Esophagus (tissue), 2 donors: ENCODE data around the gene ROR1. TPM values are rescaled to one million over a fixed set of nuclear protein-coding genes. Genes with fewer than 3 reads are reported as not detected.

Experiments
- H3K27ac ChIP-seq, 2 donors: one replicate each; pipeline ENCODE4 v1.5.1; 2013; ENCODE audit warnings: low read depth in 2 of 2, mild to moderate bottlenecking in 2 of 2, inconsistent platforms in 1 of 2, low read length in 1 of 2, moderate library complexity in 1 of 2
- H3K27me3 ChIP-seq, 2 donors: one replicate each; pipeline ENCODE4 v1.6.1; 2013; ENCODE audit warnings: low read length in 2 of 2, control low read depth in 1 of 2, mild to moderate bottlenecking in 1 of 2; ENCODE audit not compliant: insufficient read depth in 2 of 2, control insufficient read depth in 1 of 2
- H3K36me3 ChIP-seq, 2 donors: one replicate each; pipeline ENCODE4 v1.6.1; 2013; ENCODE audit warnings: low read length in 1 of 2; ENCODE audit not compliant: control insufficient read depth in 2 of 2, insufficient read depth in 2 of 2
- H3K4me1 ChIP-seq, 2 donors: one replicate each; pipeline ENCODE4 v1.6.1; 2013; ENCODE audit warnings: low read length in 1 of 2; ENCODE audit not compliant: control insufficient read depth in 2 of 2, insufficient read depth in 2 of 2
- H3K4me3 ChIP-seq, 2 donors: one replicate each; pipeline ENCODE4 v1.5.1; 2013; ENCODE audit warnings: low read length in 2 of 2, mild to moderate bottlenecking in 2 of 2, low read depth in 1 of 2, moderate library complexity in 1 of 2
- H3K9me3 ChIP-seq, 2 donors: one replicate each; pipeline ENCODE4 v1.6.1; 2013; ENCODE audit warnings: mild to moderate bottlenecking in 2 of 2, low read depth in 1 of 2, low read length in 1 of 2, moderate library complexity in 1 of 2; ENCODE audit not compliant: control insufficient read depth in 2 of 2, insufficient read depth in 1 of 2
- WGBS, 2 donors: extraction: QIAGEN DNeasy Blood & Tissue Kit; methylation state at CpG; one replicate each; pipeline ENCODE4 v1.1.7; 2013; 5-methylcytosine and 5-hydroxymethylcytosine counted together
- polyA plus RNA-seq, 2 donors: library from polyadenylated mRNA; stranded (reverse); fragments of 200-250 nt; gene quantifications; one replicate each; pipeline ENCODE4 v1.2.3, GENCODE V29; 2013
- donor health status: healthy with polysubstance abuse.
- donor health status: Bipolar disorder and iron deficiency.

ROR1 gene
- polyA plus RNA-seq, 2 donors: 1.1 to 1.9 TPM

- H3K9me3 ChIP-seq: no peaks in the 10 kb centered on the region
- 76 to 80% methylated on average over 1 of the region's 1 CpG for WGBS, 2 donors
- H3K36me3 ChIP-seq: no peaks in the 10 kb centered on the region
- no peak overlapping the region for H3K27ac ChIP-seq
- peaks cover 0 to 1% of the 10 kb centered on the region in 2 donors for H3K4me1 ChIP-seq
- H3K4me3 ChIP-seq: no peak overlapping the region
- no peaks in the 10 kb centered on the region for H3K27me3 ChIP-seq
These were observed 421.2 kb downstream of the ROR1 start for GRCh38 chr1:64195081-64195395.

- H3K9me3 ChIP-seq: no peaks in the 10 kb centered on the region
- H3K4me1 ChIP-seq: peaks cover 0 to 1% of the 10 kb centered on the region in 2 donors
- no peak overlapping the region for H3K27ac ChIP-seq
- no peaks in the 10 kb centered on the region for H3K36me3 ChIP-seq
- H3K4me3 ChIP-seq: no peak overlapping the region
- no peaks in the 10 kb centered on the region for H3K27me3 ChIP-seq
- 71 to 73% methylated on average over 8 of the region's 8 CpGs for WGBS, 2 donors
These were observed 422.5 kb downstream of the ROR1 start for GRCh38 chr1:64196074-64196870.

GRCh38 chr1:64197076-64197475 is 423.3 kb downstream of the ROR1 start:
- Histone ChIP-seq H3K4me3 (no peak overlapping the region), H3K27ac (no peak overlapping the region), H3K36me3 (no peaks in the 10 kb centered on the region), H3K9me3 (no peaks in the 10 kb centered on the region), H3K27me3 (no peaks in the 10 kb centered on the region), H3K4me1 (peaks cover 0 to 1% of the 10 kb centered on the region in 2 donors)
- WGBS, 2 donors: 49 to 54% methylated on average over 3 of the region's 3 CpGs

- Histone ChIP-seq H3K27me3 (no peaks in the 10 kb centered on the region), H3K27ac (no peak overlapping the region), H3K4me1 (peaks cover 0 to 1% of the 10 kb centered on the region in 2 donors), H3K4me3 (no peak overlapping the region), H3K36me3 (no peaks in the 10 kb centered on the region), H3K9me3 (no peaks in the 10 kb centered on the region)
- WGBS, 2 donors: 57 to 64% methylated on average over 2 of the region's 2 CpGs
These were observed 425.3 kb downstream of the ROR1 start for GRCh38 chr1:64199154-64199553.

GRCh38 chr1:64200064-64200463 is 426.2 kb downstream of the ROR1 start:
- no peaks in the 10 kb centered on the region for H3K36me3 ChIP-seq
- peaks cover 0 to 1% of the 10 kb centered on the region in 2 donors for H3K4me1 ChIP-seq
- no peaks in the 10 kb centered on the region for H3K27me3 ChIP-seq
- H3K27ac ChIP-seq: no peak overlapping the region
- no peaks in the 10 kb centered on the region for H3K9me3 ChIP-seq
- H3K4me3 ChIP-seq: no peak overlapping the region
- WGBS, 2 donors: 72 to 84% methylated on average over 1 of the region's 1 CpG

GRCh38 chr1:64203420-64203819 is 429.6 kb downstream of the ROR1 start, which contains the start of gene UBE2U:
UBE2U (plus strand) TSS chr1:64203623; CDS start chr1:64204051, 428 bp downstream.
- no peaks in the 10 kb centered on the region for H3K36me3 ChIP-seq
- 94 to 95% methylated on average over 23 of the region's 23 CpGs for WGBS, 2 donors
- no peaks in the 10 kb centered on the region for H3K9me3 ChIP-seq
- peaks cover 0 to 2% of the 10 kb centered on the region in 2 donors for H3K27me3 ChIP-seq
- H3K4me1 ChIP-seq: no peaks in the 10 kb centered on the region
- no peak within 1 kb of the TSS for H3K4me3 ChIP-seq
- H3K27ac ChIP-seq: no peak within 1 kb of the TSS

- Histone ChIP-seq H3K36me3 (no peaks in the 10 kb centered on the region), H3K27me3 (peaks cover 0 to 2% of the 10 kb centered on the region in 2 donors), H3K9me3 (no peaks in the 10 kb centered on the region), H3K27ac (no peak overlapping the region), H3K4me3 (no peak overlapping the region), H3K4me1 (no peaks in the 10 kb centered on the region)
- WGBS, 2 donors: 80 to 92% methylated on average over 2 of the region's 2 CpGs
These were observed 435.4 kb downstream of the ROR1 start for GRCh38 chr1:64209221-64209620.

- Histone ChIP-seq H3K36me3 (no peaks in the 10 kb centered on the region), H3K9me3 (no peaks in the 10 kb centered on the region)
These were observed 438.2 kb downstream of the ROR1 start for GRCh38 chr1:64212031-64212430.

GRCh38 chr1:64215576-64215975 is 441.8 kb downstream of the ROR1 start:
- no peaks in the 10 kb centered on the region for H3K4me1 ChIP-seq
- no peak overlapping the region for H3K4me3 ChIP-seq
- H3K9me3 ChIP-seq: no peaks in the 10 kb centered on the region
- no peaks in the 10 kb centered on the region for H3K27me3 ChIP-seq
- no peaks in the 10 kb centered on the region for H3K36me3 ChIP-seq
- no peak overlapping the region for H3K27ac ChIP-seq
- 68 to 73% methylated on average over 3 of the region's 3 CpGs for WGBS, 2 donors

More at GRCh38 chr1:64212031-64212430, 438.2 kb downstream of the ROR1 start:
- no peak overlapping the region for H3K4me3 ChIP-seq
- H3K4me1 ChIP-seq: no peaks in the 10 kb centered on the region
- no peak overlapping the region for H3K27ac ChIP-seq
- no peaks in the 10 kb centered on the region for H3K27me3 ChIP-seq

- no peaks in the 10 kb centered on the region for H3K4me1 ChIP-seq
- H3K9me3 ChIP-seq: no peaks in the 10 kb centered on the region
- H3K27ac ChIP-seq: no peak overlapping the region
- no peak overlapping the region for H3K4me3 ChIP-seq
- WGBS, 2 donors: 81 to 83% methylated on average over 5 of the region's 5 CpGs
- H3K27me3 ChIP-seq: no peaks in the 10 kb centered on the region
- no peaks in the 10 kb centered on the region for H3K36me3 ChIP-seq
These were observed 446.4 kb downstream of the ROR1 start for GRCh38 chr1:64220241-64220640.
